GM18517 (cell line): ENCODE results near the gene SIK3.
A peak's percentile ranks its signal among the peaks of the same experiment; 100 is the strongest.
"Not testable (repeated sequence)": the region's sequence is repeated elsewhere in the genome, so short reads cannot be mapped to it uniquely, and the experiment has no call there.

Experiments used
- ATAC-seq: cut with Tn5 transposase; IDR thresholded peaks from one replicate; pipeline ENCODE4 v1.9.1; 2021; ENCODE audit warnings: mild to moderate bottlenecking, moderate library complexity; ENCODE audit not compliant: unreplicated experiment

Gene SIK3

DNA sequence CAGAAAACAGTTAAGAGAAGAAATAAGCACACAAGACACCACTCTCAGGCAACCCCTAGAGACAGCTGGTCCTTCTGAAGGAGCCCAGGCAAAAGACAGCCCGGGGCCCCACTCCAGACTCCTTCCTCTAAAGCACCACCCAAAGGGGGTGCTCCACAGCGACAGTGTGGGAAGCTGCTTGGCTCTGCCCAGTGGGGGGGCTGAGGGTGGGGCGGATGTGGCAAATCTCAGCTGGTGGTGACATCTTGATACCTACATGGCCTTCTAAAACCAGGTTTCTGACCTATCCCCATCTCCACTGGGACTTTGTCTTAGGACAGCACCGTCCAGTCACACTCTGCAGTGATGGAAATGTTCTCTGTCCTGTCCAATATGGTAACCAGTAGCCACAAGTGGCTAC, 250.6 kb downstream of the SIK3 start:
- ATAC-seq, result no peak

DNA sequence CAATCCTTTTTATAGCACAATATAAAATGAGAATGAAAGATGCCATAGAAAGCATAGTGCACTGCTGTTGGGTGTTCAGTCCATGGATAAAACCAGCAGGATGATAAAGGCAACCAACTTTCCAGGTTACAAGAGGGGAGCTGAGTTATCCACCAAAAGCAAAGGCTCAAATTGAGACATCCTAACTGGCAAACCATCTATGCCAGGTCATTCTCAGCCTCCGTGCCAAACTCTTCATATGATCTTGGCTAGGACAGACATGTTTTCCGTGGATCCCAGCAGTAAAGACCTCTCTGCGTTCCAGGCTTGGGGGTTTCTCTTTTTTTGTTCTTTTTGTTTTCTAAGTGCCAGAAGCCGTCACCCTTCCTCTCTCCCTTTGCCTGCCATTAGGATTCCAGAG, 253.5 kb downstream of the SIK3 start:
- ATAC-seq, result no peak

DNA sequence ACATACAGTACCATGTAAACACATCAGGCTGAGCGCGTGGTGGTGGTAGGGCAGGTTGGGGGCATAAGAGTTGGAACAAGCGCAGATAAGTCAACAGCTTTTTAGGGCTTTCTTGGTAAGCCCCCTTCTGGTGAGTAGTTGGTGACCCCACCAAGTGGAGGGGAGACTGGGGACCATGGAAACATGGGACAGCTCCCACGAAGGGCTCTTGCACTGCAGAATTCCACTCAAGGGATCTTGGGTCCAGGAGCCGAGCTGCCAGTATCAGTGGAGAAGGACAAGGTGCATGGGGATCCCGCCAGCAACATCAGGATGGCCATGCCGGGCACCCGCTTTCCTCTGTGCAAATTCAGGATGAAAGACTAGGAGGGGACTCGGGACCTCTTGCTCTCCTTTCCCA, 254.6 kb downstream of the SIK3 start:
- no peak for ATAC-seq

DNA sequence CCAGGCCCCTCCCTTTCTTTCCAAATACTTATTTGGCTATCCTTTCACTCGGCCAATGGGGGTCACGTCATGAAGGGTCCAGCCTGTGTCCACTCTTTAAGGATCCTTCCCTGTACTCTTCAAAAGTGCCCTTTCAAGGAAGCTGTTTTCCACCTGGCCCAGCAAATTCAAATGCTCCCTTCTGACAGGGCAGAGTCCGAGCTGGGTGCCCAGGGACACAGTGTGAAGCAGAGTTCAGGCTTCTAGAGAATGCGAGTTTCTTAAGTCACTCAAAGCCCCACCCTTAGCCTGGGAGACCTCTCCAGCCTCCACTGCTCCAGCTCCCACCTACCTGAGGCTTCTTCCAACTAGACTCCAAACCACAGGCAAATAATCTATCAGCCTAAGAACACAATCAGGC, 255.3 kb downstream of the SIK3 start:
- ATAC-seq, result no peak

DNA sequence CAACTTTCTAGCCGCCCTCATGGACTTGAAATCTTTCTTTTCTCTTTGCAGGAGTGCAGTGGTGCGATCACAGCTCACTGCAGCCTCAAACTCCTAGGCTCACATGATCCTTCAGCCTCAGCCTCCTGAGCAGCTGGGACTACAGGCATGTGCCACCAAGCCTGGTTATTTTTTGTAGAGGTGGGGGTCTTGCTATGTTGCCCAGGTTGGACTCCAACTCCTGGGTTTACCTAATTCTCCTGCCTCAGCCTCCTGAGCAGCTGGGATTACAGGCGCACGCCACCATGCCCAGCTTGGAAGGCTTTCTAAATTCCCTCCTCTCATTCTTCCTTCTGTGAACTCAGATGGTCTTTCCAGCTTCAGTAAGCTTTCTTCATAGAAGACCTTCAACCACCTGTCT, 256.1 kb downstream of the SIK3 start:
- ATAC-seq, result no peak

DNA sequence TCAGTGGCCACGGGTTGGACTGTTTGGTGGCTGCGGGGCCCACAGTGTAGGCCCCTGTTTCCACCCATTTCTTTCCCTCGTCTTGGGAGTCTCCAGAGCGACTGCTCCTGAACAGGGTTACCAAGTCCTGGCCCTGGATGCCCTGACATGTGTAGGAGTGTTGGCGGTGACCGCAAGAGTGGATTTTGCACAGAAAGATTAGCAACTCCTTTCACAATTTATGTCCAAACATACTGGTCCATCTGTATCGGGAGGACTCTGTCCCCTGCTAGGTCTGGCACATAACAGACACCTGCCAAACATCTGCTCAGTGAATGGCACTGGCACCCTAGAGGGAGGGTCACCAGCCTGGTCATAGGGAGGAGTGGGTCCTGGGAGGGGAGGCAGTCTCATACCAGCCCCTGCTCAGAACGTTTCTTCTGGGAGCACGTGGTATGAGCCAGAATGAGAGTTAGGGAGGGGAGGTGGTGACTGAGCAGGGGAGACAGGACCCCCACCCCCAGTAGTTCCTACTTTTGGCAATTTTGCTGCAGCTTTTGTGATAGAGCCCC, 257.4 kb downstream of the SIK3 start:
- ATAC-seq, result no peak

DNA sequence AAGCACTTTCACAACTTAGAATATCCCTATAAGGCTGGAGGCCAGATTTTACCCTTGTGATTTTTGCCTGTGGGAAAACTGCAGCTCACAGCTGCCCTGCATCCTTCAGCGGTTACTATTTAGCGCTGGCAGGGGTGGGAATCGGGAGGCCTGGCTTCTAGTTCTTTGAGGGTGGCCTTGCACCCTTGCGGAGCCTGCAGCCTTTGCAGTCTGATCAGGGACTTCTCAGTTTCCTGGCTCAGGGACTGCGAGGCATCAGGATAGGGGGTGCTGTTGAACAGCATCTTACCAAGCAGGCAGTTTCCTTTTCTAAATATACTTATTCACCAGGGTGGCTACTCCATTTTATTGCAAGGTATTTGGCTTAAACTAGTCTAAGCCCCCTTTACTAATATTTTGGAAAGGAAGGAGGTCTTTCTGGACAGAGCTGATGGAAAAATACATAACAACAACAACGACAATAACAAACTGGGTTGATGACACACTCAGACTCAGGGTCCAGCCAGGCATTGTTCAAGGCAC, 257.9 kb downstream of the SIK3 start:
- ATAC-seq, result no peak

DNA sequence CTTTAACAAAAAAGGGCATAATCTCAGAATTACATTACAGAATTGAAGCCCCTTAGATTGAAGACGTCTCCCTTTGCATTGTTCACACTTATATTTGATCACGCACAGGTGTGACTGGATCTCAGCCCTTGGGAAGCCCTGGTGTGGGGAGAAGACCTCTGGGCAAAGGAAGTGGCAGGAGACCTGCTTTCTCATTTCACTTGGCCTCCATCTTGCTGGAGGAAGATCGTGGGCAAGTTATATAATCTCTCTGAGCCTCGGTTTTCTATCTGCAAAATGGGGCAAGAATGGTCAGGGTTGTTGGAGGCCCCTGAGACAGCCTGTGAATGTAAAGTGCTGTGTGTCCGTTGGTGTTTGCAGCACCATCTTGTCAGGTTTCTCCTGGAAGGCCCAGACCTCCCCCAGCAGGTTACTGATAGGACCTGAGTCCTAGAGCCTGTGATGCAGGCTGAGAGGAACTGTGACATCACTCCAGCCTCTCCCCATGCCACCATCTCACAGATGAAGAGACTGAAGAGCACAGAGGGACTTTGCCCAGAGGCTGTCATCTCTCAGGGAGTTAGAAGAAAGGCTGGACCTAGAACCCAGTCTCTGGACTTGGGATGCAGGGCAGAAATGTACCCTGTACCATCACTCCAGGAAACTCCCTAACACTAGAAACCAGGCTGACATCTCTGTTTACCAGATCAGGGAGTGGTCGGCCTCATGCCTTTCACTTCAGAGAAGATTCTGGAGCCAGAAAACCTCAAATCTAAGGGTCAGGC, 259.7 kb downstream of the SIK3 start:
- no peak for ATAC-seq

DNA sequence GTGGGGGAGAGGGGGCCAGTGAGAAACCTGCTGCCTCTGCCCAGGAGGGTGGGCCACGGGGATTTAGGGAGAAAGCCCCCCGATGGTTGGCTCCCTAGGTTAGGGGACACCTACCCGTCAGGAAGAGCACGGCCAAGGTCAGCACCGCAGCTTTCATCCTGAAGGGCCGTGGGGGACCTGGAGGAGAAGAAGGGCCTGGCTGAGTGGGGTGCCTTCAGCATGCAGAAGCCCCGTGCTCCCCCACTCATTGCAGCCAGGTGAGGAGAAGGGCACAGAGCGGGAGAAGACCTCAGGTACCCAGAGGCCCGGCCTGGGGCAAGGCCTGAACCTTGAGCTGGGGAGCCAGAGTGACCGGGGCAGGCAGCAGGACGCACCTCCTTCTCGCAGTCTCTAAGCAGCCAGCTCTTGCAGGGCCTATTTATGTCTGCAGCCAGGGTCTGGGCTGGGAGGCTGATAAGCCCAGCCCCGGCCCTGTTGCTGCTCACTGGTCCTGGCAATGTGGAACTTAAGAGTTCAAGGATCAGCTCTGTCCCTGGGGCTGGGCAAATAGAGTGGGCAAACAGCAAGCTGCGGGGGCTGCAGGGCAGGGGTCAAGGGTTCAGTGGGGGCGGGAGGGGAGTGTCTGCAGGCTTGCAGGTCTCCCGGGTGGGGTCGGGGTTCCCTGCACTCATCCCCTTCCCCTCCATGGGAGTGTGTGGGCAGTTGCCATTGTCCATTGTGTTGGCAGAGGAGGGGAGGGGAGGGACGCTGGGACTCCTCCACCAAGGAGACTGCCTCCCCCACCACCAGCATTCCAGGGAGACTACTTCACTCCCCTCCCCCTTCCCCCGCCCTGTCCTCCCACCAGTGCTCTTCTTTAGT, 260.8 kb downstream of the SIK3 start, which contains the start of gene APOA1:
TSS of gene APOA1 (minus strand) at position 392 of the 861 bp plus-strand sequence. CDS start at position 157, 235 bp downstream.
- no peak for ATAC-seq

DNA sequence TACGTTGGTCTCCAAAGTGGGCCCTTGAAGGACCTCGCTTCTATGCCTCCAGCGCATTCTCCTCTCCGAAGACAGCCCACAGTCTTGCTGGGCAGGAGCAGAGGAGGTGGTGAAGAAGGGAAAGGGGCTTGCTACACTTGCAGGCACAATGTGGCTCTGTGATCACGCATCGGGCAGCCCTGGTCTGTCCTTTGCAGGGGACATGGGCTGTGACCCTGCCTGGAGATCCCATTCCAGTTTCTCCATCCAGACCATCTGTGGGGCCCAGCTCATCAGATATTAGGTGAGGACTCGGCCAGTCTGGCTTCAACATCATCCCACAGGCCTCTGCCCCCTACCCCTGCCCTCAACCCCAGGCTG, 261.6 kb downstream of the SIK3 start:
- no peak for ATAC-seq

DNA sequence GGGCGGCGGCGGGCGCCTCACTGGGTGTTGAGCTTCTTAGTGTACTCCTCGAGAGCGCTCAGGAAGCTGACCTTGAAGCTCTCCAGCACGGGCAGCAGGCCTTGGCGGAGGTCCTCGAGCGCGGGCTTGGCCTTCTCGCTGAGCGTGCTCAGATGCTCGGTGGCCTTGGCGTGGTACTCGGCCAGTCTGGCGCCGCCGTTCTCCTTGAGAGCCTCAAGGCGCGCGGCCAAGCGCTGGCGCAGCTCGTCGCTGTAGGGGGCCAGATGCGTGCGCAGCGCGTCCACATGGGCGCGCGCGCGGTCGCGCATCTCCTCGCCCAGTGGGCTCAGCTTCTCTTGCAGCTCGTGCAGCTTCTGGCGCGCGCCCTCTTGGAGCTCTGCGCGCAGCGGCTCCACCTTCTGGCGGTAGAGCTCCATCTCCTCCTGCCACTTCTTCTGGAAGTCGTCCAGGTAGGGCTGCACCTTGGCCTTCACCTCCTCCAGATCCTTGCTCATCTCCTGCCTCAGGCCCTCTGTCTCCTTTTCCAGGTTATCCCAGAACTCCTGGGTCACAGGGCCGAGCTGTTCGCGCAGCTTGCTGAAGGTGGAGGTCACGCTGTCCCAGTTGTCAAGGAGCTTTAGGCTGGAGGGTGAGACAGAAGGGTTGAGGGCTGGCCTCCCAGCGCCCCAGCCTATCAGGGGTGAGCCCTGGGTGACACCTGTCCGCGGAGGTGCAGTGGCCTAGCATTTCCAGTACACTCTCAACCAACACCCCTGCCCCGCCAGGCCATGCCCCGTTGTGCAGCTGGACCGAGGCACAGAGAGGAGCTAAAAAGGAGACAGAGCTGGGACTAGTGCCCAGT, 262.2 kb downstream of the SIK3 start:
- peak; percentile 73 for ATAC-seq

DNA sequence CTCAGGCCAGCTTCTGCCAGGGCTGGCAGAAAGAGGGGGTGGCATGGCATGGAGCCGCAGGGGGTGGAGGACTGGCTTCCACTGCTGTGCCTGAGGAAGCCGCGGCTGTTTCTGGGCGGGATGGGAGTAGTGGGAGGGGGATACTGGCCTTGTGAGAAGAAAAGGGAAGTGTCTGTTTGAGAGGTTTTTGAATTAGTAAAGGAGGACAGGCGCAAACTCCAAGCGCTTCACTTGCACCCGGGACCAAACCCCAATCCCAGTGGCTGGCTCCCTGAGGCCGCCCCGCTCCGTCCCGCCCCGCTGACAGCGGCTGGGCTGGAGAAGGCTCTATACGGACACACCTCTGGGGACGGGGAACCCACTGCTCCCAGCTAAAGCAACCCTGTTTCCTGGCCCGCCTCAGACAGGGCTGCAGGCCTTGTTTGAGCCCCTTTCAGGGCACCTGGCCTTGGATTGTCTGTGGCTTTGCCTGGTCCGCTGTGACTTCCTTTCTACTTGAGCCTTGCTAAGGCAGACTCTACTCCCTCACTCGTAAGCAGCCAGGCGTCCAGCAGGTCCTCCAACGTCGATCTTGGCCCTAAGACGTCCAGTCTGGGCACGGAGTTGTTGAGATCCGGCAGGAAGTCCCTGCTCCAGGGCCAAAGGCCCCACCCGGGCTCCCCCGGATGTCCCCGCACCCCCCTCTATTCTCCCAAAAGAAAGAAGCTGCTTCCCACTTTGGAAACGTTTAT, 263.0 kb downstream of the SIK3 start:
- ATAC-seq, result no peak

DNA sequence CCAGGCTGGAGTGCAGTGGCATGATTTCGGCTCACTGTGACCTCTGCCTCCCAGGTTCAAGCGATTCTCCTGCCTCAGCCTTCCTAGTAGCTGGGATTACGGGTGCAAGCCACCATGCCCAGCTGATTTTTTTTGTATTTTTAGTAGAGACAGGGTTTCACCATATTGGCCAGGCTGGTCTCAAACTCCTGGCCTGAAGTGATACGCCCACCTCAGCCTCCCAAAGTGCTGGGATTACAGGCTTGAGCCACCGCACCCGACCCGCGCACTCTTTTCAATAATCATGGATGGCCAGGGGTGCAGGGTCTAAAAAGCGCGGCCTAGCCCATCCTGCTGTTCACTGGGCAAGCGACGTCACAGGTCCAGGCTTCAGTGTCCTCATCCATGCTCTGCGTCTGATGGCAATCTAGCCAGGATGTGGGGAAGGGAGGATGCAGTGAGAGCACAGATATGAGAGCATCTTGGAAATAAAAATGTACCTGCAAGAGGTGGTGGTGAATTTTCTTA, 263.6 kb downstream of the SIK3 start:
- not testable (repeated sequence) for ATAC-seq

DNA sequence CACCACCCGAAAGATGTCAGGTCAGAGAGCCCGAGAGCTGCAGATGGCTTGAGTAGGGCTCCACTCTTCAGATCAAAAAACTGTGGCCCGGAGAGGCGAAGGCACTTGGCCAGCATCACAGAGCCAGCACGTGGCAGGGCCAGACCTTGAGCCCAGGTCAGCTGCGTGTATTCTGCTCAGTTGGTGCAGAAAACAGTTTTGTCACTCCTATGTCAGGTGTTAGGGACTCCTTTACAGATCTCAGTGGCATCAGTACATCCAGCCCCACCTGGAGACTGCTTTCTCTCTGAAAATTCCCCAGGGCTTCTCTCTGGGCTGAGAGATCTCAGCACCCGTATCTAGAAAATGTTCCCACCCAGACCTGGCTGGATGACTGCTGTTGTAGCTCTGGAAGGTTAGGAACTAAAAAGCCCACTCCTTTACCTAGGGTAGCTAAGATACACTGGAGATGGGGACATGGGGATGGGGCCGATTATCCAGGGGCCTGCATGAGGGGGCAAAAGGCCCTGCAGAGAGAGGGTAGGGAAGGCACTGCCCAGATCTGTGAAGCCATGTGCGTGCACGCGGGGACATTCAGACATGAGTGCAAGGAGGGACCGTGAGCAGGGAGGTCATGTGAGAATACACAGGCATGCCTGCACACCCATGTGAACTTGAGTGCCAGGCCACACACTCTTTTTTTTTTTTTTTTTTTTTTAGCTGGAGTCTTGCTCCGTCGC, 264.3 kb downstream of the SIK3 start:
- no peak for ATAC-seq

DNA sequence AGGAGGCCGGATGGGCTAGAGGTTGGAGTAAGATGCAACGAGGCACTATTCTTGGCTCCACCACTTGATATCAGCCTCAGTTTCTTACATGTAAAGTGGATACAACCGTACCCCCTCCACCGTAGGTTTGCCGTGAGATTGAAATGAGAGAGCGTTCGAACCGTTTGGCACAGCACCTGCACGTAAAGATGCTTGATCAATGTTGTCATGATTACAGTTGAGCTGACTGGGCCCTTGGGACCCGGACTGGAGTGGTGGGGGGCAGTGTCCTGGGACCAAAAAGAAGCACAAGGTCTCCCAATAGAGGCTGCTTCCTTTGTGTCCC, 264.8 kb downstream of the SIK3 start:
- ATAC-seq, result no peak

DNA sequence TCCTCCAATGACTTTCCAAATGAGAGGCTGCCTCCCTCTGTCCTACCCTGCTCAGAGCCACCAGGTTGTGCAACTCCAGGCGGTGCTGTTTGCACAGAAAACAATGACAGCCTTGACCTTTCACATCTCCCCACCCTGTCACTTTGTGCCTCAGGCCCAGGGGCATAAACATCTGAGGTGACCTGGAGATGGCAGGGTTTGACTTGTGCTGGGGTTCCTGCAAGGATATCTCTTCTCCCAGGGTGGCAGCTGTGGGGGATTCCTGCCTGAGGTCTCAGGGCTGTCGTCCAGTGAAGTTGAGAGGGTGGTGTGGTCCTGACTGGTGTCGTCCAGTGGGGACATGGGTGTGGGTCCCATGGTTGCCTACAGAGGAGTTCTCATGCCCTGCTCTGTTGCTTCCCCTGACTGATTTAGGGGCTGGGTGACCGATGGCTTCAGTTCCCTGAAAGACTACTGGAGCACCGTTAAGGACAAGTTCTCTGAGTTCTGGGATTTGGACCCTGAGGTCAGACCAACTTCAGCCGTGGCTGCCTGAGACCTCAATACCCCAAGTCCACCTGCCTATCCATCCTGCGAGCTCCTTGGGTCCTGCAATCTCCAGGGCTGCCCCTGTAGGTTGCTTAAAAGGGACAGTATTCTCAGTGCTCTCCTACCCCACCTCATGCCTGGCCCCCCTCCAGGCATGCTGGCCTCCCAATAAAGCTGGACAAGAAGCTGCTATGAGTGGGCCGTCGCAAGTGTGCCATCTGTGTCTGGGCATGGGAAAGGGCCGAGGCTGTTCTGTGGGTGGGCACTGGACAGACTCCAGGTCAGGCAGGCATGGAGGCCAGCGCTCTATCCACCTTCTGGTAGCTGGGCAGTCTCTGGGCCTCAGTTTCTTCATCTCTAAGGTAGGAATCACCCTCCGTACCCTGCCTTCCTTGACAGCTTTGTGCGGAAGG, 265.6 kb downstream of the SIK3 start:
- no peak for ATAC-seq

DNA sequence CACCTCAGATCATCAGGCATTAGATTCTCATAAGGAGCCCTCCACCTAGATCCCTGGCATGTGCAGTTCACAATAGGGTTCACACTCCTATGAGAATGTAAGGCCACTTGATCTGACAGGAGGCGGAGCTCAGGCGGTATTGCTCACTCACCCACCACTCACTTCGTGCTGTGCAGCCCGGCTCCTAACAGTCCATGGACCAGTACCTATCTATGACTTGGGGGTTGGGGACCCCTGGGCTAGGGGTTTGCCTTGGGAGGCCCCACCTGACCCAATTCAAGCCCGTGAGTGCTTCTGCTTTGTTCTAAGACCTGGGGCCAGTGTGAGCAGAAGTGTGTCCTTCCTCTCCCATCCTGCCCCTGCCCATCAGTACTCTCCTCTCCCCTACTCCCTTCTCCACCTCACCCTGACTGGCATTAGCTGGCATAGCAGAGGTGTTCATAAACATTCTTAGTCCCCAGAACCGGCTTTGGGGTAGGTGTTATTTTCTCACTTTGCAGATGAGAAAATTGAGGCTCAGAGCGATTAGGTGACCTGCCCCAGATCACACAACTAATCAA, 266.4 kb downstream of the SIK3 start:
- no peak for ATAC-seq
